NCI-H1436 treated with DMSO at 0.1 percent for 48 hours (cell line): ENCODE data around the gene SLC6A8.

ENCODE experiments used
- DNase-seq: peaks from one replicate; lab custom pipeline; 2025; lab: John Stamatoyannopoulos, UW

The SLC6A8 gene

DNA sequence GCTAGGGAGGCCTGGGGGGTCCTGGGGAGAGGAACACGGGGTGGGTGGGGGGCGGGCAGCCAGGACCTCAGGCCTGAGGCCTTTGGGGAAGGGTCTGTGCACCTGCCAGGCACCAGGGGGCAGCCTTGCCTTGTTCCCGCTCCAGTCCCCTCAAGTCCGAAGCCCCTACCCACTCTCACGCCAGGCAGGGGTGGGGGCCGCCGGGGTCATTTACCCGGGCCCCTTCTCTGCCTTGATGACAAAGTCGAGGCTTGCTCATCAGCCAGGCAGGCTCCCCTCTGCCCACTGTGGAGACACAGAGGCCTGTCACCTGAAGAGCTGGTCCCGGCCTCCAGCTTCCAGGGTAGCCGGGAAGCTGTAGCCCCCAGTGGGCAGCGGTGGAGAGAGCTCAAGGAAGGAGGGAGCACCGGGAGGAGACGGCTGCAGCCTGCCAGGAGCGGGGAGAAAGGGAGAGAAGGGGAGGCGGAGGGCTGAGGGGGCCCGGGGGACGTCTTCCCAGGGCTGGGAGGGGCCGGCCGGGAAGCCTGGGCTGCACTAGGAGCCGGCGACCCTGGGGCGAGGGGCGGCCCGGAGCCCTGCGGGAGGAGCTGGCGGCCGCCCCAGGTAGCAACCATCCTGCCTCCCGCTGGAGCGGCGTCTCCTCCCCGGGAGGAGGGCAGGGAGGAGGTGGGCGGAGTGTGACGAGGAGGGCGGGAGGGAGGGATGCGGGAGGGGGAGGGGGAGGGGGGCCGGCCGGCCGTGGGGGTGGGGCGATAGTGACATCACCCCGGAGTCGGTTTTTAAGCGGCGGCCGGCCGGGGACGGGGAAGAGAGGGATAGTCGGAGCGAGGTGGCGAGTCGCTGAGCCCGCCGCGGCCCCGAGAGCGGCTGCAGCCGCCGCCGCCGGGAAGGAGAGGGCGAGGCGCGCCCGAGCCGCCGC, at the start of gene SLC6A8:
Gene SLC6A8 (plus strand): TSS at position 806 of the 919 bp plus-strand sequence. CDS start 649 bp downstream, outside the sequence.
- peak; percentile 2 for DNase-seq

GRCh38 chrX:153638041-153638371, 49.7 kb upstream of the SLC6A8 start:
- DNase-seq = no peak

GRCh38 chrX:153638436-153639176, 49.1 kb upstream of the SLC6A8 start:
- no peak for DNase-seq

- DNase-seq = no peak
These were observed 48.3 kb upstream of the SLC6A8 start for GRCh38 chrX:153639177-153640044.

DNA sequence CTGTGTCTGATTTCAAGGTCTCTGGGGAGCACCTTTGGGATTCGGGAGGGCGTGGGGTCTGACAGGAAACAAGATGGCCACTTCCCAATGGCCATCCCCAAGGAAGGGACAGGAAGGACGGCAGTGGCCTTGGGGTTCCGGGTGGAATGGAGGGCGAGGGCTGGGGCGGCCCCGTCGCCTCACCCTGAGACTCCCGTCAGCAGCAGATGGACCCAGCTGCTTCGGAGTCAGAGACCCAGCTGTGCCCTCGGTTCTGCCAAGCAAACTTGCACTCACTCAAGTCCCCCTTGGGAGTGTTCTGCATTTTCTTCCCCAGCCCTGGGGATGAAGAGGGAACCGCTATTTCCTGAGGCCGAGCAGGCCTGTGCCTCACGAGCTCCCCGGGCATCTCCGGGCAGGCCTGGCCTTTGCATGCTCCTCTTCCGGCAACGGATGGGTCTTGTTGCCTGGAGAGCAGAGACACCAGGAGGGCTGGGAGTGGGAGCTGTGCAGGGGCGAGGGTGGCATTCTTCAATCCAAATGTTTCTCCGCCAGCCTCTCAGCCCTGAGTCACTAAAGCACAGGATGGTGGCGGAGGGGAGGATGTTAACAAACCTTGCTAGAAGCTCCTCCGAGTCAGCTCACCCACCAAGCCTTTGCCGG, 47.6 kb upstream of the SLC6A8 start:
- DNase-seq = no peak

DNA sequence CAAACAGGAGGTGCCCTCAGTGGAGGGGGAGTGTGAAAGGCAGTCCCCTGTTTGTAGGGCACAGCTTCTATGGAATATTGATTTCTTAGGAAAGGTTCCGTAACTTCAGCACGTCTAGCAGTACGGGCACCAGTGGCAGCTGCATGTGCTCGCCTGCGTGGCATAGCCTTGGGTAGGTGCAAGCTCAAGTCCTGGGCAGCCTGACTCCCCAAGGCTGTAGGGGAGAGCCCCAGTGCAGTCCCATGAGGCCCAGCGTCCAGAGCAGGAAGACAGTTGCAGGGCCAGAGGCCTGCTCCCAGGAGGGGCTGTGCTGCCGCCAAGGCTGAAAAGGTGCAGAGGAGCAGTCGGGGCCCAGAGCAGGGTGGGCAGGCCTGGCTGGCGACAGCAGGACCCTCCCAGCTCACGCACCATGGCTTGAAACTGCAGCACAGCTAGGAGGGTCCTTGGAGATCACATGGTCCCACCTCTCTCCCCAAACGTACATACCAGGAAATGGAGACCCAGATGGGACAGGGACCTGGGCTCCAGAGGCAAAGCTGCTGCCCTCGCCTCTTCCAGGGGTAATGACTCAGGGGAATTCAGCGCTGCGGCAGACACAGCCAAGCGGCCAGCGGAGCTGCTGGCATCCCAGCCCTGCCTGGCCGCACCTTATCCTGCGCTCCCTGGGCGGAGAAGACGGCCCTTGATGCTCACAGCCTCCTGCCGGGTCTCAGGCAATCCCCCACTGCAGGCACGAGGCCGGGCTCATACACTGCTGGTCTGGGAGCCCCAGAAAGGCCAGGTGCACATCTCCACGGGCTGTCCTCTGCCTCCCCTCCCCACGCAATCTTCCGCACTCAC, 46.8 kb upstream of the SLC6A8 start:
- no peak for DNase-seq

GRCh38 chrX:153641627-153642026, 46.1 kb upstream of the SLC6A8 start:
- no peak for DNase-seq

DNA sequence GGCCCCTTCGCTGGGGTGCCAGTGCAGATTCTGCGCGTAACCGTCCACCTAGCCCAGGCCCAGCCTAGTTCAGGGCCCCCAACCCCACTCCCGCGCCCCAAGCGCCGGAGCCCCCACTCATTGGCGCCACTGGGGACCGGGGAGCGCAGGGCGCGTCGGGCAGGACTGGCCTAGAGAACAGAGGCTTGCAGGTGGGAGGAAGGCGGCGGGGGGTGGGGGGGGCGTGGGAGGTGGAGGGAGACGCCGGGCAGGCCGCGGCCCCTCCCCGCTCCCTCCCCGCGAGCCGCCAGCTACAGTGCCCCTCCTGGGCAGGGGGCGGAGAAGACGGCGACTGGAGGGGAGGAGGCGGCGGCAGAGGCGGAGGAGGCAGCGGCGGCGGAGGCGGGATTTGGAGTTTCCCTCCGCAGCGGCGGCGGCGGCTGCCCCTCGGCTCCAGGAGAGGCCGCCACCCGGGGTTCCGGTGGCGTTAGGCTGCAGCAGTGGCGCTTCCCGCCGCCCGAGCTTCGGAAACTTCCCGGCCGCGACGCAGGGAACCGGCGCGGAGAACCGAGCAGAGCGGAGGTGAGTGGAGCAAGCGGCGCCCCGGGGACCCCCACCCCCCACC, 45.6 kb upstream of the SLC6A8 start:
- DNase-seq = no peak

- DNase-seq = no peak
These were observed 44.9 kb upstream of the SLC6A8 start for GRCh38 chrX:153642655-153643430.

GRCh38 chrX:153643431-153644351, 44.0 kb upstream of the SLC6A8 start:
- DNase-seq = no peak

DNA sequence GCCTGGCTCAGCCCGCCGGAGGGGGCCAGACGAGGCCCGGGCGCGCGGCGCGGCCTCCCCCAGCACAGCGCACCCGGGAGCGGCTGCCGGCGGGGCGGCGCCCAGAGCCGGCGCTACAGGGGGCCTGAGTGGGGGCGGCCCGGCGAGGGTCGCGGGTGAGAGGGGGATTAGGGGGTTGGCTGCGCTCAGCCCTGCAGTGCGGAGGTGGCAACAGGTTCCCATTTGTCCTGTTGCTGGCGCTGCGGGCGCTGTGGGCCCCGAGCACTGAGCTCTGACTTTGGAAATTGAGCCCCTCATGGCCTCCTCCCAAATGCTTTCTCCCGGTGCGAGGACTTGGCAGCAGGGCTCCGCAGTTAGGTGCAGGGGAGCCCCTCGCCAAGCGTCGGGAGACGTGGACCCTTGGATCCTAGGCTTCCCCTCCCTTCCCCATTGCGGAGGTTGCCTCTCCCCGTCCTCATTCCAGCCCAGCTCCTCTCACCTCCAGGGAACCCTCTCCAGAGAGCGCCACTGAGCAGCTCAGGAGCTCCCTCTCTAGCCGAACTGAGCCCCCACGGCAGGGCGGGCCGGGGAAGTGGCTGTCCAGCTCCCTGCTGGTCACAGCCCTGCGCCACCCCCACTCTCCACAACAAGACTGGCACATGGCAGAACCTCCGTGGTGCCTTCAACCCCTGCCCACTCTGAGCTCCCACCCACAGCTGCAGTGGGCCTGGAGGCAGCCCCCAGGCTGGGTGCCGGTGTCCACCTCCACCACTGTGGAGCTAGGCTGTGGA, 43.2 kb upstream of the SLC6A8 start:
- no peak for DNase-seq

- no peak for DNase-seq
These were observed 42.6 kb upstream of the SLC6A8 start for GRCh38 chrX:153645151-153645550.

GRCh38 chrX:153645921-153646488, 41.7 kb upstream of the SLC6A8 start:
- no peak for DNase-seq

DNA sequence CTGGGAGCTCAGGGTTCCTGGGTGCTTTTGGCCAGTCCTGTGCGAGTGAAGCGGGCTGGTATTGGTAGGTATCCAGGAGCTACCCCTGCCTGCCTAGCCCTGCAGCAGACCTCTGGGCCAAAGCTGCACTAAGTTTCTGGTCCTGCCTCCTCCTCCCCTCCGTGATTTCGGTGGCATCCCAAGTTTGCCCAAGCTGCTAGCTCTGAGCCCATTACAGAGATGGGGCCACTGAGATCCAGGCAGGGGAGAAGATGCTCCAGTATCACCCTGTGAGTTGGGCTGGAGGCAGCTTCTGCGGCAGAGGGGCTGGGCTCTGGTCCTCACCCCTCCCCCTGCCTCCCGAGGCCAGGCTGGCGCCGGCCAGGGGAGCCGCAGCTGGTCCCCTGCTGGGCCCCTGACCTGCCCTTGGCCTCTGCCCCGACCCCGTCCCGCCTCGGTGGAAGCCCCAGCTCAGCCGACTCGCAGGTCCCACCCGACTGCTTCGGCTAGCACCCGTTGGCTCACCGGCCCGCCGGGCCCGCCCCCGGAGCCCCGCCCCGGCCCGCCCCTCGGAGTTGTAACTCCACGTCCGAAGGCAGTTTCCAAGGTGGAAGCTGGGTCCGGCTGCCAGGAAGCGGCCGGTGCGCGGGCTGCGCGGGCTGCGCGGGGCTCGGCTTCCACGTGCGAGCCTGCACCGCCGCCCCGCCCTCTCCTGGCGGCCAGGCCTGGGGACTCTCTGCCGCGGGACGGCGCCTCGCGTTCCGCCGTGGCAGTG, 40.9 kb upstream of the SLC6A8 start, which contains the start of gene DUSP9:
Gene DUSP9 (plus strand): TSS at position 584 of the 754 bp plus-strand sequence. CDS start 751 bp downstream, outside the sequence.
- DNase-seq = no peak

DNA sequence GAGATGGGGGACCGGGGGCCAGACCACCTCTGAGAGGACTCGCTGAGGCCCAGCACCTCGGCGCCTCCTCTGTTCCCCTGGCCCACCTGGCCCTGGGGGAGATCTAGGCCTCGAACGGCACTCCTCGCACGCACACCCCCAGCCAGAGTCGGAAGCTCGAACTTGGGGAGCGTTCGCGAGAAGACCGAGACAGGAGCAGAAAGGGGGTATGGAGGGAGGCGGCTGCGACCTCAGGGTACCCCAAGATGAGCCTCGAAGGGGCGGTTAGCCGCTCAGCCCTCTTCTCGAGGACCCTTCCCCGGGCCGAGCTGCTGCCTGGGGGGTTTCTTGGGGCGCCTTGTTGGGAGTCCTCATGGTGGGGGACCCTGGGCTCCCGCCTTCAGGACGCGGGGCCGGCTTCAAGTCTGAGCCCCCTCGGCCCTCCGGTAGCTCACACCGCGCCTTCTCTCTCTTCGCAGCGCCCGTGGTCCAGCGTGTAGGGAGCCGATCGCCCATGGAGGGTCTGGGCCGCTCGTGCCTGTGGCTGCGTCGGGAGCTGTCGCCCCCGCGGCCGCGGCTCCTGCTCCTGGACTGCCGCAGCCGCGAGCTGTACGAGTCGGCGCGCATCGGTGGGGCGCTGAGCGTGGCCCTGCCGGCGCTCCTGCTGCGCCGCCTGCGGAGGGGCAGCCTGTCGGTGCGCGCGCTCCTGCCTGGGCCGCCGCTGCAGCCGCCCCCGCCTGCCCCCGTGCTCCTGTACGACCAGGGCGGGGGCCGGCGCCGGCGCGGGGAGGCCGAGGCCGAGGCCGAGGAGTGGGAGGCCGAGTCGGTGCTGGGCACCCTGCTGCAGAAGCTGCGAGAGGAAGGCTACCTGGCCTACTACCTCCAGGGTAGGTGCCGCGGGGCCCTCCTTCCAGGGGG, 40.0 kb upstream of the SLC6A8 start:
- DNase-seq = no peak
